ENCODE data around the gene STK17B. TPM values are rescaled to one million over a fixed set of nuclear protein-coding genes. Genes with fewer than 3 reads are reported as not detected.

STK17B gene
- total RNA-seq, 4 donors from 2014 or later: 3.6 to 21.1 (median 11.9) TPM

GRCh38 chr2:196170213-196170605 lies 1.2 kb downstream of the STK17B start:
- H3K36me3 ChIP-seq: no peaks in the 10 kb centered on the region
- 2 to 3% methylated on average over 12 to 13 of the region's 13 CpGs for WGBS, 2 donors (ENCODE audit: low coverage in 1 of 2)
- peaks cover 0 to 18% (median 4%) of the 10 kb centered on the region in 3 donors for H3K4me1 ChIP-seq
- H3K27me3 ChIP-seq: no peaks in the 10 kb centered on the region
- peak overlapping the region in 2 of 4 donors; percentile 76 to 87 for H3K27ac ChIP-seq
- TF ChIP-seq CTCF (IDR thresholded peaks at IDR 0.05): no peak
- TF ChIP-seq POLR2A (IDR thresholded peaks at IDR 0.05): no peak
- TF ChIP-seq POLR2AphosphoS5 (IDR thresholded peaks at IDR 0.05): no peak
- TF ChIP-seq EP300 (IDR thresholded peaks at IDR 0.05): no peak
- no peaks in the 10 kb centered on the region for H3K9me3 ChIP-seq
- peak overlapping the region; percentile 45 to 69 for H3K4me3 ChIP-seq
- ATAC-seq: no peak

DNA sequence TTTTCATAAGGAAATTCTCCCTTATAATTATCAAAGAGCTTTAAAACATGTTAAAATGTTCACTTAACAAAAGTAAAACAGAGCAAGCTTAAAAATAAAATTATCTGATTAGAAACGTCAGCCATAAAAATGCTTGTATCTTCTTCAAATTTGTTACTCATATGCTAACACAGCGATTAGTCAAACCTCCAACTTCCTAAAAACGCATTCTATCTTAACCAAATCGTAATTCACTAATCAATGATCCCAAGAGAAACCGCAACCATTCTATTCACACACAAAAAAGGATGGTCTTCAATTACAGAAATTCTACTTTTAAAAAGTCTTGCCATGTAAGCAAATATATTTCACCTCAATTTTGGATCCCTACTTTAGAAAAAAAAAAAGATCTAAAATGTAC lies 1.9 kb downstream of the STK17B start:
- Histone ChIP-seq H3K4me1 (peaks cover 0 to 18% (median 4%) of the 10 kb centered on the region in 3 donors), H3K9me3 (no peaks in the 10 kb centered on the region), H3K27ac (peak overlapping the region in 2 of 4 donors; percentile 0 to 87), H3K36me3 (no peaks in the 10 kb centered on the region), H3K4me3 (peak overlapping the region; percentile 20 to 69), H3K27me3 (no peaks in the 10 kb centered on the region)
- 80 to 84% methylated on average over 5 of the region's 5 CpGs for WGBS, 2 donors (ENCODE audit: low coverage in 1 of 2)
- no peak for ATAC-seq
- no peak for TF ChIP-seq POLR2AphosphoS5 (IDR thresholded peaks at IDR 0.05)
- no peak for TF ChIP-seq EP300 (IDR thresholded peaks at IDR 0.05)
- TF ChIP-seq POLR2A (IDR thresholded peaks at IDR 0.05): no peak
- no peak for TF ChIP-seq CTCF (IDR thresholded peaks at IDR 0.05)

GRCh38 chr2:196168181-196168580 lies 3.2 kb downstream of the STK17B start:
- Histone ChIP-seq H3K9me3 (no peaks in the 10 kb centered on the region), H3K36me3 (no peaks in the 10 kb centered on the region), H3K4me3 (peak overlapping the region in 1 of 2 donors; percentile 69), H3K27me3 (no peaks in the 10 kb centered on the region), H3K4me1 (peaks cover 0 to 18% (median 4%) of the 10 kb centered on the region in 3 donors), H3K27ac (no peak overlapping the region)
- 85 to 98% methylated on average over 4 of the region's 4 CpGs for WGBS, 2 donors (ENCODE audit: low coverage in 1 of 2)
- TF ChIP-seq EP300 (IDR thresholded peaks at IDR 0.05): no peak
- no peak for TF ChIP-seq POLR2A (IDR thresholded peaks at IDR 0.05)
- no peak for TF ChIP-seq POLR2AphosphoS5 (IDR thresholded peaks at IDR 0.05)
- no peak for TF ChIP-seq CTCF (IDR thresholded peaks at IDR 0.05)
- ATAC-seq: no peak

- H3K27ac ChIP-seq: no peak overlapping the region
- no peaks in the 10 kb centered on the region for H3K36me3 ChIP-seq
- H3K4me1 ChIP-seq: peaks cover 0 to 18% (median 4%) of the 10 kb centered on the region in 3 donors
- no peak for ATAC-seq
- no peak overlapping the region for H3K4me3 ChIP-seq
- 77 to 80% methylated on average over 2 of the region's 2 CpGs for WGBS, 2 donors (ENCODE audit: low coverage in 1 of 2)
- TF ChIP-seq EP300 (IDR thresholded peaks at IDR 0.05) (no peak), POLR2A (IDR thresholded peaks at IDR 0.05) (no peak), CTCF (IDR thresholded peaks at IDR 0.05) (no peak)
- H3K9me3 ChIP-seq: no peaks in the 10 kb centered on the region
- H3K27me3 ChIP-seq: no peaks in the 10 kb centered on the region
Measured at GRCh38 chr2:196167666-196168065, 3.7 kb downstream of the STK17B start.

- TF ChIP-seq POLR2AphosphoS5 (IDR thresholded peaks at IDR 0.05): no peak
- no peak for TF ChIP-seq CTCF (IDR thresholded peaks at IDR 0.05)
- no peak for TF ChIP-seq POLR2A (IDR thresholded peaks at IDR 0.05)
- no peak for TF ChIP-seq EP300 (IDR thresholded peaks at IDR 0.05)
- Histone ChIP-seq H3K27ac (no peak overlapping the region), H3K27me3 (no peaks in the 10 kb centered on the region), H3K4me3 (no peak overlapping the region), H3K4me1 (peaks cover 0 to 15% (median 4%) of the 10 kb centered on the region in 3 donors), H3K36me3 (no peaks in the 10 kb centered on the region), H3K9me3 (no peaks in the 10 kb centered on the region)
- WGBS, 2 donors (ENCODE audit: low coverage in 1 of 2): 60 to 79% methylated on average over 1 of the region's 1 CpG
- no peak for ATAC-seq
Measured at GRCh38 chr2:196166876-196167275, 4.5 kb downstream of the STK17B start.

All from gastroesophageal sphincter (tissue), 4 donors.